GM10248 (cell line): ENCODE measurements around the gene KRTAP6-2.

ENCODE experiments used
- CTCF ChIA-PET: fragments of 300-600 bp; sonication (Branson Sonifier 250); formaldehyde crosslinking; extraction: SDS; loops from one replicate; lab custom pipeline; 2021; ENCODE audit warnings: antibody characterized with exemption; lab: Yijun Ruan, JAX
- POLR2A ChIA-PET: fragments of 350-650 bp; sonication (Branson Sonifier 250); formaldehyde crosslinking; extraction: SDS; loops from one replicate; lab custom pipeline; 2020; ENCODE audit warnings: antibody characterized with exemption; lab: Yijun Ruan, JAX
- DNase-seq: peaks from one replicate; pipeline ENCODE4 v3.0.0; 2012; ENCODE audit errors: extremely low spot score
- TF ChIP-seq, protein P1 (sequence below): IDR thresholded peaks from 2 replicates; pipeline ENCODE4 v1.5.1; 2012; ENCODE audit warnings: mild to moderate bottlenecking, low read depth; ENCODE audit errors: extremely low read depth, missing control alignments, control extremely low read depth

The KRTAP6-2 gene, protein sequence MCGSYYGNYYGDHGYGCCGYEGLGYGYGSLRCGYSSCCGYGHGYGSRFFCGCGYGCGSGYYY

DNA sequence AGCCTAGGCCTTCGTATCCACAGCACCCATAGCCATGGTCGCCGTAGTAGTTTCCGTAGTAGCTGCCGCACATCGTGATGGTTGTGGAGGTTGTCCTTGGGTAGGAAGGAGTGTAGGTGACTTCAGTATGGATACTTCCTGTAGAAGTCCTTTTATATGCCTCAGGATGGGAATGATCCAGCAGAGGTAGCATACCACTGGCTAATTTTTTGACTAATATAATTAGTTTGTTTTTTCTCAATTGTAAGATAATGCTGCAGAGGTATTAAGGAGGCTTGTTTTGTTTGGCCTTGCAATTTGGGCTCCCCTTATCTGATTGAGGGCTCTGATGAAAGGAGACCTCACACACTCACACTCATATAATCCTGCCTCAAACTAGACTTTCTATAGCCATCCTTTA lies at the start of gene KRTAP6-2:
Gene KRTAP6-2 (minus strand): TSS at position 101 of the 400 bp plus-strand sequence. CDS start 28 bp downstream, at position 73.
- DNase-seq, result no peak
- CTCF ChIA-PET, result no interaction called here
- POLR2A ChIA-PET, result no interaction called here

DNA sequence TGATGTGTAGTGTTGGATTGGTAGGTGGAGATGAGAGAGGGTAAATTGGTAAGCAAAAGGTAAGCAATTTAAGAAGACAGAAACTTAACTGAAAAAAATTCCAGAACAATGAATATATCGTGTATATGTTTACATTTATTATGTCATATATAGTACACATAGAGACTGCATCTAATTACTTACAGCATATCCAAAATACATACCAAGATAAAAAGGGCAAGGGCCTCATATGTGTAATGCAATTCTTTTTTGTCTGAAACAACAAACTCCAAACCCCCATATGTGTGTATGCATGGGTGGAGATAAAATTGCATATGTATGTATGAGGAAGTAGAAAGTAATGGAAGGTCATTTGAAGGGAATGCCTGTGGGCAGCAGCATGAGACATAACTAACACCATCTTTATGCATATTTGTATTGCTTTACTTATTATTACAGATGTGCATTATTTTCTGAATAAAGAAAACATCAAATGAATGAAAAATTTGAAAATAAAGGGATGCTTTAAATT lies 48.3 kb upstream of the KRTAP6-2 start:
- TF ChIP-seq, protein P1, sequence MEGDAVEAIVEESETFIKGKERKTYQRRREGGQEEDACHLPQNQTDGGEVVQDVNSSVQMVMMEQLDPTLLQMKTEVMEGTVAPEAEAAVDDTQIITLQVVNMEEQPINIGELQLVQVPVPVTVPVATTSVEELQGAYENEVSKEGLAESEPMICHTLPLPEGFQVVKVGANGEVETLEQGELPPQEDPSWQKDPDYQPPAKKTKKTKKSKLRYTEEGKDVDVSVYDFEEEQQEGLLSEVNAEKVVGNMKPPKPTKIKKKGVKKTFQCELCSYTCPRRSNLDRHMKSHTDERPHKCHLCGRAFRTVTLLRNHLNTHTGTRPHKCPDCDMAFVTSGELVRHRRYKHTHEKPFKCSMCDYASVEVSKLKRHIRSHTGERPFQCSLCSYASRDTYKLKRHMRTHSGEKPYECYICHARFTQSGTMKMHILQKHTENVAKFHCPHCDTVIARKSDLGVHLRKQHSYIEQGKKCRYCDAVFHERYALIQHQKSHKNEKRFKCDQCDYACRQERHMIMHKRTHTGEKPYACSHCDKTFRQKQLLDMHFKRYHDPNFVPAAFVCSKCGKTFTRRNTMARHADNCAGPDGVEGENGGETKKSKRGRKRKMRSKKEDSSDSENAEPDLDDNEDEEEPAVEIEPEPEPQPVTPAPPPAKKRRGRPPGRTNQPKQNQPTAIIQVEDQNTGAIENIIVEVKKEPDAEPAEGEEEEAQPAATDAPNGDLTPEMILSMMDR, result no peak
- no peak for DNase-seq
- ChIA-PET CTCF (no interaction called here), POLR2A (no interaction called here)

More for the DNA sequence above, at the start of gene KRTAP6-2:
- TF ChIP-seq, protein P1, result no peak

DNA sequence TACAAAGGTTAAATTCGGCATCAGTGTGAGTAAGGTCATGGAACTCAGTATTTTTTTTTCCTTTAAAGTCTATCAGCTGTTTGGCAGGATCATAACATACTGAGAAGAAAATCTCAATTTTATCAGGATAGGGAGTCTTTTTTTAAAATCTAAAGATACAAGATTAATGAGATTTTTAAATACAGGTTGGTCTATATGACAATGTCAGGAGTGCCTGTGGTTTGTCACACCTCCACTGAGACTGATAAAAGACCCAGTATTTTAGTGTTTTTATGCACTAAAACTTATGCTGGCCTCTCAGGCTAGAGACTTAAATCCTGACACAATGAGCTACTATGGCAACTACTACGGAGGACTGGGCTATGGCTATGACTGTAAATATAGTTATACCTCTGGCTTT lies 43.9 kb upstream of the KRTAP6-2 start, which contains the start of gene KRTAP20-3:
Gene KRTAP20-3 (plus strand): TSS at position 301 of the 400 bp plus-strand sequence.
- DNase-seq, result no peak
- ChIA-PET POLR2A (no interaction called here), CTCF (no interaction called here)
- TF ChIP-seq, protein P1, result no peak

DNA sequence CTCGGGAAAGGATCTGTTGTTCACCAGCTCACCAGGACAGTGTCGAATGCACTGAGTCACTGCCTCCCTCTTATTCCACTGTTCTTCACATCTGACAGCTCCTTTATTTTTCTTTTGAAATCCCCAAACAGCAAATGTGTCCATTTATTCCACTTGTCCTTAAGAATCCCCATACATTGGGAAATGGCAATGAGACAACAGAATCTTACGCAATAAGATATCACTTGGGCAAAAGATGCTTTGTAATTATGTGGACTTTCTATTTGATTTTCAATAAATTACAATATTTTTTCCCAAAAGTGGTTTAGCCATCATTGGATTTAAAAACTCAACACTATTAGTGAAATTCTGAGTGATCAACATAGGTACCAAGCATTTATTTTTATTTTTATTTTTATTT lies 40.0 kb upstream of the KRTAP6-2 start:
- DNase-seq, result no peak
- POLR2A ChIA-PET, result no interaction called here
- TF ChIP-seq, protein P1, result no peak
- CTCF ChIA-PET, result no interaction called here

DNA sequence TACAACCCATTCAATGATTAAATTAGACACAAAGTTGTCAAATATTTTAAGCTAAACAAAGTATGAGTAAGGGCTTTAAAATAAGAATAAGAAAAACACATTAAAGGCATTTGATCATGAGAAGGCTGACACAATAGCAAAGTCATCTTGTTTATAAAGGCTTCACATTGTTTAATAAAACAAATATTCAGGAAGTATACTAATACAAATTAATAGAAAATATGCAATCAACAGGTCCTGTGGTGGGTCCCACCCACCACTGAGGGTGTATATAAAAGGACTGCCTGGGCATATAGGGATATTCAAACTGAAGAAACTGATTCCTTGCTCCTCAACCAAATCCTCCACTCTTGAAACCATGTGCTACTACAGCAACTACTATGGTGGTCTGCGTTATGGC lies 36.2 kb upstream of the KRTAP6-2 start, which contains the start of gene KRTAP20-2:
Gene KRTAP20-2 (plus strand): TSS at position 301 of the 400 bp plus-strand sequence. CDS start 58 bp downstream, at position 359.
- TF ChIP-seq, protein P1, result no peak
- CTCF ChIA-PET, result no interaction called here
- DNase-seq, result no peak
- POLR2A ChIA-PET, result no interaction called here

DNA sequence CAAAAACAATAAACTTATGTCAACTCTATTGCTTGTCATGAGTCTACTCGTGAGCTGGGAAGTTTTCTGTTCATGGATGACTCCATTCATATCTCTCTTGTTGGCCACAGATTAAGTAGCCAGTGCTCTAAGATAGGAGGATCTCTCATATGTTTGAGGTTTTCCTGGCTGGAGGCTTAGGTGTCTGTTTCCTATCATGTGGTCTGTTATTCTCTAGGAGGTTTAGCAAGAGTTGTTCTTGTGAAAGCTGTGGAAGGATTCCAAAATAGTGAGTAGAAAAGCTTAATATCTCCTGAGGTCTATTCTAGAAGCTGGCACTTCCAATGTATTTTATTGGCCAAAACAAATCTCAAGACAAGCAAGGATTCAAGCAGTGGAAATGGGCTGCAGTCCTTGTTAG lies 30.5 kb upstream of the KRTAP6-2 start:
- TF ChIP-seq, protein P1, result no peak
- DNase-seq, result no peak
- POLR2A ChIA-PET, result no interaction called here
- CTCF ChIA-PET, result no interaction called here
